ENCODE measurements around the gene KCNH8. TPM values are rescaled to one million over a fixed set of nuclear protein-coding genes. Genes with fewer than 3 reads are reported as not detected.

The KCNH8 gene
- total and polyA plus RNA-seq, 10 of the 15 experiments (the other 5 are each of a cell fraction or from before 2014, with no cell fraction given): under 0.01 to 0.18 (median 0.07) TPM; not detected in 2

GRCh38 chr3:19154693-19155250 lies 6.5 kb downstream of the KCNH8 start:
- intact Hi-C loops (cut with micrococcal nuclease; ENCODE audit: unreplicated experiment): no loop called here
- no peak overlapping the region for H3K4me2 ChIP-seq (ENCODE audit: control insufficient read depth, insufficient read depth)
- TF ChIP-seq BACH1 (IDR thresholded peaks at IDR 0.05; ENCODE audit: borderline replicate concordance): no peak
- no peaks in the 10 kb centered on the region; a peak in 1 of 4 replicates for H3K27me3 ChIP-seq (replicated peaks in 1 of 2; ENCODE audit: control insufficient read depth in 2 of 2, insufficient read depth in 2 of 2, low read length in 1 of 2)
- H3K36me3 ChIP-seq (ENCODE audit: control insufficient read depth in 2 of 2, insufficient read depth in 2 of 2, low read length in 1 of 2): no peaks in the 10 kb centered on the region
- no peaks in the 10 kb centered on the region for H3K79me2 ChIP-seq (ENCODE audit: control insufficient read depth, insufficient read depth, low read length)
- CTCF ChIA-PET: no interaction called here
- H3K4me3 ChIP-seq: no peak overlapping the region
- H4K20me1 ChIP-seq (ENCODE audit: control insufficient read depth, insufficient read depth): no peaks in the 10 kb centered on the region
- H3K9me3 ChIP-seq (replicated peaks; ENCODE audit: control insufficient read depth, insufficient read depth, low read length): no peaks in the 10 kb centered on the region
- ATAC-seq (no peak), FAIRE-seq (no peak), DNase-seq (ENCODE audit: low read depth, low spot score) (no peak)
- in situ Hi-C loops (cut with MboI): no loop called here
- WGBS (ENCODE audit: insufficient coverage, insufficient replicate concordance, low lambda C conversion rate, missing lambda C conversion rate): 3% methylated on average over 3 of the region's 3 CpGs
- no peaks in the 10 kb centered on the region for H3K4me1 ChIP-seq (ENCODE audit: control insufficient read depth, insufficient read depth, low read length)
- no peak overlapping the region for H2AFZ ChIP-seq (ENCODE audit: control insufficient read depth, low read depth, low read length)
- no peak overlapping the region for H3K9ac ChIP-seq (ENCODE audit: control insufficient read depth, insufficient read depth, low read length)
- SMC1A ChIA-PET (ENCODE audit: uncharacterized antibody, unreplicated experiment): no interaction called here
- POLR2A ChIA-PET: no interaction called here
- H3K27ac ChIP-seq (ENCODE audit: control insufficient read depth, insufficient read depth): no peak overlapping the region
- RAD21 ChIA-PET (ENCODE audit: unreplicated experiment): no interaction called here
- BruUV-seq (replicated peaks): no TSS peak

GRCh38 chr3:19155375-19155774 lies 7.1 kb downstream of the KCNH8 start:
- Histone ChIP-seq H3K9me3 (replicated peaks; ENCODE audit: control insufficient read depth, insufficient read depth, low read length) (no peaks in the 10 kb centered on the region), H3K9ac (ENCODE audit: control insufficient read depth, insufficient read depth, low read length) (no peak overlapping the region), H3K27me3 (replicated peaks in 1 of 2; ENCODE audit: control insufficient read depth in 2 of 2, insufficient read depth in 2 of 2, low read length in 1 of 2) (no peaks in the 10 kb centered on the region), H3K4me3 (no peak overlapping the region), H3K4me1 (ENCODE audit: control insufficient read depth, insufficient read depth, low read length) (no peaks in the 10 kb centered on the region), H3K36me3 (ENCODE audit: control insufficient read depth in 2 of 2, insufficient read depth in 2 of 2, low read length in 1 of 2) (no peaks in the 10 kb centered on the region), H3K4me2 (ENCODE audit: control insufficient read depth, insufficient read depth) (no peak overlapping the region), H3K79me2 (ENCODE audit: control insufficient read depth, insufficient read depth, low read length) (no peaks in the 10 kb centered on the region), H3K27ac (ENCODE audit: control insufficient read depth, insufficient read depth) (no peak overlapping the region), H4K20me1 (ENCODE audit: control insufficient read depth, insufficient read depth) (no peaks in the 10 kb centered on the region), H2AFZ (ENCODE audit: control insufficient read depth, low read depth, low read length) (no peak overlapping the region)
- ChIA-PET CTCF (no interaction called here), RAD21 (ENCODE audit: unreplicated experiment) (no interaction called here), POLR2A (no interaction called here), SMC1A (ENCODE audit: uncharacterized antibody, unreplicated experiment) (no interaction called here)
- 10% methylated on average over 2 of the region's 2 CpGs for WGBS (ENCODE audit: insufficient coverage, insufficient replicate concordance, low lambda C conversion rate, missing lambda C conversion rate)
- ATAC-seq (no peak), DNase-seq (ENCODE audit: low read depth, low spot score) (no peak), FAIRE-seq (no peak)
- in situ Hi-C loops (cut with MboI): no loop called here
- no TSS peak for BruUV-seq (replicated peaks)
- intact Hi-C loops (cut with micrococcal nuclease; ENCODE audit: unreplicated experiment): no loop called here
- TF ChIP-seq, protein P1, sequence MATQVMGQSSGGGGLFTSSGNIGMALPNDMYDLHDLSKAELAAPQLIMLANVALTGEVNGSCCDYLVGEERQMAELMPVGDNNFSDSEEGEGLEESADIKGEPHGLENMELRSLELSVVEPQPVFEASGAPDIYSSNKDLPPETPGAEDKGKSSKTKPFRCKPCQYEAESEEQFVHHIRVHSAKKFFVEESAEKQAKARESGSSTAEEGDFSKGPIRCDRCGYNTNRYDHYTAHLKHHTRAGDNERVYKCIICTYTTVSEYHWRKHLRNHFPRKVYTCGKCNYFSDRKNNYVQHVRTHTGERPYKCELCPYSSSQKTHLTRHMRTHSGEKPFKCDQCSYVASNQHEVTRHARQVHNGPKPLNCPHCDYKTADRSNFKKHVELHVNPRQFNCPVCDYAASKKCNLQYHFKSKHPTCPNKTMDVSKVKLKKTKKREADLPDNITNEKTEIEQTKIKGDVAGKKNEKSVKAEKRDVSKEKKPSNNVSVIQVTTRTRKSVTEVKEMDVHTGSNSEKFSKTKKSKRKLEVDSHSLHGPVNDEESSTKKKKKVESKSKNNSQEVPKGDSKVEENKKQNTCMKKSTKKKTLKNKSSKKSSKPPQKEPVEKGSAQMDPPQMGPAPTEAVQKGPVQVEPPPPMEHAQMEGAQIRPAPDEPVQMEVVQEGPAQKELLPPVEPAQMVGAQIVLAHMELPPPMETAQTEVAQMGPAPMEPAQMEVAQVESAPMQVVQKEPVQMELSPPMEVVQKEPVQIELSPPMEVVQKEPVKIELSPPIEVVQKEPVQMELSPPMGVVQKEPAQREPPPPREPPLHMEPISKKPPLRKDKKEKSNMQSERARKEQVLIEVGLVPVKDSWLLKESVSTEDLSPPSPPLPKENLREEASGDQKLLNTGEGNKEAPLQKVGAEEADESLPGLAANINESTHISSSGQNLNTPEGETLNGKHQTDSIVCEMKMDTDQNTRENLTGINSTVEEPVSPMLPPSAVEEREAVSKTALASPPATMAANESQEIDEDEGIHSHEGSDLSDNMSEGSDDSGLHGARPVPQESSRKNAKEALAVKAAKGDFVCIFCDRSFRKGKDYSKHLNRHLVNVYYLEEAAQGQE (IDR thresholded peaks at IDR 0.05; ENCODE audit: low read depth, low read length): no peak
- TF ChIP-seq ZNF217 (IDR thresholded peaks at IDR 0.05): no peak
- no peak for TF ChIP-seq PML (IDR thresholded peaks at IDR 0.05; ENCODE audit: low read length)
- no peak for TF ChIP-seq FOXK2 (IDR thresholded peaks at IDR 0.05)
- TF ChIP-seq ZSCAN29 (IDR thresholded peaks at IDR 0.05): no peak
- no peak for TF ChIP-seq HDAC2 (IDR thresholded peaks at IDR 0.05)
- TF ChIP-seq NRF1 (conservative IDR thresholded peaks at IDR 0.05; ENCODE audit: low read depth, low read length): no peak
- TF ChIP-seq PBX3 (IDR thresholded peaks at IDR 0.05; ENCODE audit: insufficient replicate concordance, low read depth, low read length): no peak
- TF ChIP-seq, protein P2, sequence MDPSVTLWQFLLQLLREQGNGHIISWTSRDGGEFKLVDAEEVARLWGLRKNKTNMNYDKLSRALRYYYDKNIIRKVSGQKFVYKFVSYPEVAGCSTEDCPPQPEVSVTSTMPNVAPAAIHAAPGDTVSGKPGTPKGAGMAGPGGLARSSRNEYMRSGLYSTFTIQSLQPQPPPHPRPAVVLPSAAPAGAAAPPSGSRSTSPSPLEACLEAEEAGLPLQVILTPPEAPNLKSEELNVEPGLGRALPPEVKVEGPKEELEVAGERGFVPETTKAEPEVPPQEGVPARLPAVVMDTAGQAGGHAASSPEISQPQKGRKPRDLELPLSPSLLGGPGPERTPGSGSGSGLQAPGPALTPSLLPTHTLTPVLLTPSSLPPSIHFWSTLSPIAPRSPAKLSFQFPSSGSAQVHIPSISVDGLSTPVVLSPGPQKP (IDR thresholded peaks at IDR 0.05; ENCODE audit: low read depth, low read length): no peak
- TF ChIP-seq ZBED1 (IDR thresholded peaks at IDR 0.05; ENCODE audit: borderline replicate concordance): no peak
